ENCODE data around the gene SEC31A.

SEC31A gene

DNA sequence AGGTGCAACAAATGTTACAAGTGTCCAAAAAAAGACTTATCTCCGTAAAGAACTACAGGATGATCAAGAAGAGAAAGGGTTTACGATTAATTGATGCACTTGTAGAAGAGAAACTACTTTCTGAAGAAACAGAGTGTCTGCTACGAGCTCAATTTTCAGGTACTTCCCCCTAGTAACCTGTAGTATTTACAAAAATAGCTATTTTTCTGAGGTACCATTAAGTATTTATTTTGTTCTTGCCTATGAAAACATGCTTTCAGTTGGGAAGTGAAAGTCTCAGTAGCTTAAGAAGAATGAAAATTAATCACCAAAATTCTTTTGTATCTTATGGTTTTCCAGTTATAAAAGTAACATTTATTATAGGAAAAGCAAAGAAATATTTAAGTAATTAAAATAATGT lies 15.5 kb upstream of the SEC31A start:
- H3K27ac Mint-ChIP-seq, result no peak overlapping the region
- H3K4me1 Mint-ChIP-seq, result no peaks in the 10 kb centered on the region
- peaks cover 23% of the 10 kb centered on the region for H3K36me3 Mint-ChIP-seq (ENCODE audit: low read depth)

DNA sequence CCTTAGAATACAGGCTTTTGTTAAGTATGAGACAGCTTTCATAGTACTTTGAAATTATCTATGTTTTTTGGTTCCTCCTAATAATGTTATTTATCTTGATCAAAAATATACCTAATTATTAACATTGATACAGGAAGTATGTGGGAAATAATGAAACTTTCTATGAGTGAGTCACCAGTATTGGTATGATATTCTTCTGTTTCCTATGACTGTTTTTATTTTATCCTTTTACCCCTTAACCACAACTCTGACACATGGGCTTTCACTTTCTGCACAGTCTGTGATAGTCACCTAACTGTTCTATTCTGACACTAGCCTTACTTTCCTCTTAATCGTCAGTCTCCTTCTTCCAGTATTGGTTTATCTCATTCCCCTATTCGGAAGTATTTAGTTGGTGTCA lies 14.3 kb upstream of the SEC31A start:
- Mint-ChIP-seq H3K9me3 (no peaks in the 10 kb centered on the region), H3K36me3 (ENCODE audit: low read depth) (peaks cover 17% of the 10 kb centered on the region), H3K4me3 (peak overlapping the region in 1 of 3 experiments; percentile 18), H3K4me1 (no peaks in the 10 kb centered on the region), H3K27ac (no peak overlapping the region), H3K27me3 (ENCODE audit: low read depth) (no peaks in the 10 kb centered on the region)
- TF ChIP-seq, protein P1, sequence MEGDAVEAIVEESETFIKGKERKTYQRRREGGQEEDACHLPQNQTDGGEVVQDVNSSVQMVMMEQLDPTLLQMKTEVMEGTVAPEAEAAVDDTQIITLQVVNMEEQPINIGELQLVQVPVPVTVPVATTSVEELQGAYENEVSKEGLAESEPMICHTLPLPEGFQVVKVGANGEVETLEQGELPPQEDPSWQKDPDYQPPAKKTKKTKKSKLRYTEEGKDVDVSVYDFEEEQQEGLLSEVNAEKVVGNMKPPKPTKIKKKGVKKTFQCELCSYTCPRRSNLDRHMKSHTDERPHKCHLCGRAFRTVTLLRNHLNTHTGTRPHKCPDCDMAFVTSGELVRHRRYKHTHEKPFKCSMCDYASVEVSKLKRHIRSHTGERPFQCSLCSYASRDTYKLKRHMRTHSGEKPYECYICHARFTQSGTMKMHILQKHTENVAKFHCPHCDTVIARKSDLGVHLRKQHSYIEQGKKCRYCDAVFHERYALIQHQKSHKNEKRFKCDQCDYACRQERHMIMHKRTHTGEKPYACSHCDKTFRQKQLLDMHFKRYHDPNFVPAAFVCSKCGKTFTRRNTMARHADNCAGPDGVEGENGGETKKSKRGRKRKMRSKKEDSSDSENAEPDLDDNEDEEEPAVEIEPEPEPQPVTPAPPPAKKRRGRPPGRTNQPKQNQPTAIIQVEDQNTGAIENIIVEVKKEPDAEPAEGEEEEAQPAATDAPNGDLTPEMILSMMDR (IDR thresholded peaks at IDR 0.05; ENCODE audit: unreplicated experiment in 3 of 3), result no peak

More for the DNA sequence above, 15.5 kb upstream of the SEC31A start:
- no peaks in the 10 kb centered on the region for H3K9me3 Mint-ChIP-seq
- no peak overlapping the region for H3K4me3 Mint-ChIP-seq
- no peaks in the 10 kb centered on the region for H3K27me3 Mint-ChIP-seq (ENCODE audit: low read depth)
- TF ChIP-seq, protein P1 (IDR thresholded peaks at IDR 0.05; ENCODE audit: unreplicated experiment in 3 of 3), result no peak

DNA sequence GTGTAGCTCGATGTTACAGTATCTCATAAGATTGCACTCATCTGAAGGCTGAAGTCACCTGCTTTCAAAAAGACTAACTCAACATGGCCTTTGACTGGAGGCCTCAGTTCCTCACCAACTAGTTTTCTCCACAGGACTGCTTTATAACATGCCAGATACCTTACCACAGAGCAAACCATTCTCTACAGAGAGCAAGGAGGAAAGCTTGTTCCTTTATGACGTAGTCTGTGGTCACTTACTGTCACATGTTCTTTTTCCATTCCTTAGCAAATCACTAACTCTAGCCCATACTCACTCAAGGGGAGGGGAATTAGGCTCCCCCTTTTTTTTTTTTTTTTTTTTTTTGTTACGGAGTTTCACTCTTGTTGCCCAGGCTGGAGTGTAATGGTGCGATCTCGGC lies 12.8 kb upstream of the SEC31A start:
- Mint-ChIP-seq H3K4me1 (no peaks in the 10 kb centered on the region), H3K27ac (peak overlapping the region in 1 of 3 experiments; percentile 18), H3K36me3 (ENCODE audit: low read depth) (peaks cover 13% of the 10 kb centered on the region), H3K9me3 (no peaks in the 10 kb centered on the region), H3K27me3 (ENCODE audit: low read depth) (no peaks in the 10 kb centered on the region), H3K4me3 (peak overlapping the region in 2 of 3 experiments; percentile 35 to 45)
- TF ChIP-seq, protein P1 (IDR thresholded peaks at IDR 0.05; ENCODE audit: unreplicated experiment in 3 of 3), result no peak

DNA sequence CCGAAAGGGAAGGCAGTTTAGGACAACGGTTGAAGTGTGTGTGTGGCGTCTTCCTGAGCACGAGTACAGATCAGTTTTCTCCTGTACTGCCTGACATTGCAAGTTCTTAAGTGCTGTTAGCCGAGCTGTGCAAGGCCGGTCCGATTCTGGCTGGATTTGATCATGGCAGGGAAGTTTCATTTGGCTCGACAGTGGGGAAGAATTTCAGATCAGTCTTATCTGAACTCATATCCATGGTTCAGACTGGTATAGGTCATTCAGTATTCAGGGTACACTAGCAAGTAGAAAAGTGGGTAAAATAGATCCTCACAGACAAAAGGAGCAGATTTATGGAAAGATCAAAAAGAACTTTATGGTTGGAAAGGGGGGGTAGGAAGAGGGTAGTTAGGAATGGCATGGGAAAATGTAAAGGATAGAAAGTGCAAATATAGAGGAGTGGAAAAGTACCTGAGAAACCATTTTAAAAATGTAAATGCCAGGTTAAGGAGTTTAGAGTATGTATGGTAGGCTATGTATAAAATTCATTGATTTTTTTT lies 10.3 kb upstream of the SEC31A start:
- no peak overlapping the region for H3K27ac Mint-ChIP-seq
- no peaks in the 10 kb centered on the region for H3K9me3 Mint-ChIP-seq
- no peak overlapping the region for H3K4me3 Mint-ChIP-seq
- H3K27me3 Mint-ChIP-seq (ENCODE audit: low read depth), result no peaks in the 10 kb centered on the region
- peaks cover 12% of the 10 kb centered on the region for H3K36me3 Mint-ChIP-seq (ENCODE audit: low read depth)
- TF ChIP-seq, protein P1 (IDR thresholded peaks at IDR 0.05; ENCODE audit: unreplicated experiment in 3 of 3), result no peak
- peaks cover 15% of the 10 kb centered on the region for H3K4me1 Mint-ChIP-seq

DNA sequence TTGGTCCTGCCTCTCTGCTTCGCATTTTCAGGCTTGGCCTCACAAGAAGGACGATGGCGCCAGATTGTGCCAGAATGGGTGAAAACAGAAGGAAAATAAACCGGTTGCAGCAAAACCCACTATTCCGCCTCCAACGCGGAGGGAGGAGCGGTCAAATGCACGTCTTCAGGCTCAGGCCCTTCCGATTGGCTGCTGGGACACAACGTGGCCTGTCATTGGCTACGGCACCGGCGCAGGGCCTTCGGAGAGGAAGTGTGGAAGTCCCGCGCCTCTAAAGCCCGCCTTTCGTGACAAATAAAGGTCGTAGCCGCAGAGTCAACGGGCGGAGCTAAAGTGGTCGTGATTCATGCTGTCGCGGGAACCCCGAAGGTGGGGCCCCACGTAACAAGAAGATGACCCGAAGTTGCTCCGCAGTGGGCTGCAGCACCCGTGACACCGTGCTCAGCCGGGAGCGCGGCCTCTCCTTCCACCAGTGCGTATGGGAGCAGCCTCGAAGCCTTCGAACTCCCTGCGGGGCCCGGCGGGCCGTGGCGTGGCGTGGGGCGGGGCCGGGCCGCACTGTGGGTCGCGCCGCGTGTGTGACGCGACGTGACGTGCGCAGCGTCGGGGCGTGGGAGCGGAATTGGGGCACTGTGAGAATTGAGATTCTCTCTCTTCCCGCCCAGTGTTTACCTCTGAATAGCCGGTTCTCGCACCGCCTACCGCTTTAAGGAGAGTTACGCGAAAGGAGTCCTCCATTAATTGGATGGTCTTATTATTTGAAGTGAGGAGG lies 9.6 kb upstream of the SEC31A start, which contains the start of gene THAP9:
Gene THAP9, plus strand, starts transcription at position 325 of the 772 bp plus-strand sequence. Its CDS starts 68 bp downstream, at position 393.
- H3K27ac Mint-ChIP-seq, result no peak within 1 kb of the TSS
- peaks cover 13% of the 10 kb centered on the region for H3K36me3 Mint-ChIP-seq (ENCODE audit: low read depth)
- TF ChIP-seq, protein P1 (IDR thresholded peaks at IDR 0.05; ENCODE audit: unreplicated experiment in 3 of 3), result no peak
- no peak within 1 kb of the TSS for H3K4me3 Mint-ChIP-seq
- peaks cover 15% of the 10 kb centered on the region for H3K4me1 Mint-ChIP-seq
- no peaks in the 10 kb centered on the region for H3K27me3 Mint-ChIP-seq (ENCODE audit: low read depth)
- H3K9me3 Mint-ChIP-seq, result no peaks in the 10 kb centered on the region

DNA sequence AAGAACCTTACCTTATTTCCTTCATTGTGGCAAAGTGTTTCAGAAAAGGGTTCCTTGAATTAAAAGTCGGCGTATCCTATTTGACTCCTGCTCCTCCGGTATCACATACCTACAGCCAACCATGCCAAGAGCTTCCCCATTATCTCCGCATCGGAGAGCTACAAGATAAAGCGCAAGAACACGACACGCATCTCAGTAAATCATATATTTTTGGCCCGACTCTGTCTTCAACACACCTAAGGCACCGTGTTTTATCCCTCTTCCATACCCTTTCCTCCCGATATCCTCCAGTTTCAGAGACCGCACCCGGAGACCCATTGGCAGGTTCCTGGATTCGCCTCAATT lies 9.1 kb upstream of the SEC31A start:
- TF ChIP-seq, protein P1 (IDR thresholded peaks at IDR 0.05; ENCODE audit: unreplicated experiment in 3 of 3), result no peak
- Mint-ChIP-seq H3K27me3 (ENCODE audit: low read depth) (no peaks in the 10 kb centered on the region), H3K36me3 (ENCODE audit: low read depth) (peaks cover 11% of the 10 kb centered on the region), H3K4me1 (peaks cover 15% of the 10 kb centered on the region), H3K4me3 (no peak overlapping the region), H3K27ac (no peak overlapping the region), H3K9me3 (no peaks in the 10 kb centered on the region)
